ENCODE results near the gene LAMC2. TPM values are rescaled to one million over a fixed set of nuclear protein-coding genes. Genes with fewer than 3 reads are reported as not detected.

Gene LAMC2
- total and polyA plus RNA-seq, 2 of the 8 experiments (the other 6 are each of a cell fraction or from before 2014, with no cell fraction given), result 4.6 to 12.9 TPM

GRCh38 chr1:183218971-183219615, 33.0 kb downstream of the LAMC2 start (continued):
- TF ChIP-seq CHD1 (IDR thresholded peaks at IDR 0.05; ENCODE audit: low read depth, low read length) (no peak), EP300 (IDR thresholded peaks at IDR 0.05; ENCODE audit: borderline replicate concordance in 1 of 2, low read depth in 2 of 2, low read length in 2 of 2) (no peak), SIRT6 (IDR thresholded peaks at IDR 0.05; ENCODE audit: low read length) (no peak), SP2 (IDR thresholded peaks at IDR 0.05; ENCODE audit: low read length) (no peak), ZNF274 (IDR thresholded peaks at IDR 0.05; ENCODE audit: borderline replicate concordance, extremely low read depth, low read length) (no peak), ASH2L (IDR thresholded peaks at IDR 0.05; ENCODE audit: low read length) (no peak), HDAC2 (IDR thresholded peaks at IDR 0.05; ENCODE audit: borderline replicate concordance in 1 of 2, low read depth in 2 of 2, low read length in 2 of 2) (no peak), SAP30 (IDR thresholded peaks at IDR 0.05; ENCODE audit: insufficient read depth, insufficient replicate concordance, low read length) (no peak), SRF (IDR thresholded peaks at IDR 0.05; ENCODE audit: low read depth, low read length) (no peak), RFX5 (IDR thresholded peaks at IDR 0.05; ENCODE audit: borderline replicate concordance, low read depth, low read length) (no peak)
